HEK293 (cell line): Measurements from ENCODE around the gene LDB2.

Experiments used
- REST ChIP-seq: fragments of 450-650 bp; formaldehyde crosslinking; IDR thresholded peaks from 2 replicates; pipeline ENCODE4 v1.5.1; 2016; ENCODE audit warnings: missing biosample characterization, missing genetic modification characterization
- TCF7L2 ChIP-seq: IDR thresholded peaks from 2 replicates; pipeline ENCODE4 v1.6.1; 2011; ENCODE audit warnings: low read depth, mild to moderate bottlenecking, inconsistent platforms, low read length, moderate library complexity, borderline replicate concordance
- ZBTB26 ChIP-seq: fragments of 450-650 bp; formaldehyde crosslinking; optimal IDR thresholded peaks from 2 replicates; pipeline ENCODE3; 2016; ENCODE audit warnings: missing biosample characterization, mild to moderate bottlenecking, missing genetic modification characterization
- ZNF335 ChIP-seq: fragments of 450-650 bp; formaldehyde crosslinking; conservative IDR thresholded peaks from 2 replicates; pipeline ENCODE4 v1.5.1; 2016; ENCODE audit warnings: missing biosample characterization, missing genetic modification characterization
- ZNF654 ChIP-seq: fragments of 450-650 bp; formaldehyde crosslinking; IDR thresholded peaks from 2 replicates; pipeline ENCODE4 v1.5.1; 2016; ENCODE audit warnings: low read depth, missing biosample characterization, missing genetic modification characterization
- ZNF830 ChIP-seq: fragments of 450-650 bp; IDR thresholded peaks from 2 replicates; pipeline ENCODE4 v1.5.0; 2018; ENCODE audit warnings: missing biosample characterization, missing genetic modification characterization, low read depth, mild to moderate bottlenecking, moderate library complexity
- TF ChIP-seq, protein P1 (sequence below): fragments of 450-650 bp; formaldehyde crosslinking; IDR thresholded peaks from 2 replicates; pipeline ENCODE4 v1.5.1; 2016; ENCODE audit warnings: missing biosample characterization, missing genetic modification characterization
- TF ChIP-seq, protein P2 (sequence below): fragments of 450-650 bp; formaldehyde crosslinking; IDR thresholded peaks from 2 replicates; pipeline ENCODE4 v1.5.1; 2016; ENCODE audit warnings: missing biosample characterization, missing genetic modification characterization

DNA sequence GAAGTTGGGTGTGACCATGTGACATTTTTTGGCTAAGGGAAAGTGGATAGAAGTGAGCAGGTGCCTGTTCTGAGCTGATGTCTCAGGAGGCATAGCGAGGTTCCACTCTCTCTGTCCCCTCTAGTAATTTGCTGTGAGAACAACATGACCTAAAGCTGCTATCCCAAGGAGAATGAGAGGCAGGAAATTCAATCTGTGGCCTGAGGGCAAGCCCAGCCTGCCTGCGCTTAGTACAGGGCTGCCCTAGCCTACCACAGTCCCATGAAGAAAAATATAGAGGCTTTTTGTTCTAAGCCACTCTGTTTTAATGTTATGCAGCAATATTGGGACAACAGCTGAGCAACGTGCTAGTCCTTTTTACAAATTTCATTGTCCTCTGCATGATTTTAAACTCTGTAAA lies 193.1 kb downstream of the LDB2 start:
- TF ChIP-seq TCF7L2 = no peak
- TF ChIP-seq ZNF830 (tag by site-specific recombination) = no peak
- TF ChIP-seq REST (tag by site-specific recombination) = no peak
- TF ChIP-seq, protein P1, sequence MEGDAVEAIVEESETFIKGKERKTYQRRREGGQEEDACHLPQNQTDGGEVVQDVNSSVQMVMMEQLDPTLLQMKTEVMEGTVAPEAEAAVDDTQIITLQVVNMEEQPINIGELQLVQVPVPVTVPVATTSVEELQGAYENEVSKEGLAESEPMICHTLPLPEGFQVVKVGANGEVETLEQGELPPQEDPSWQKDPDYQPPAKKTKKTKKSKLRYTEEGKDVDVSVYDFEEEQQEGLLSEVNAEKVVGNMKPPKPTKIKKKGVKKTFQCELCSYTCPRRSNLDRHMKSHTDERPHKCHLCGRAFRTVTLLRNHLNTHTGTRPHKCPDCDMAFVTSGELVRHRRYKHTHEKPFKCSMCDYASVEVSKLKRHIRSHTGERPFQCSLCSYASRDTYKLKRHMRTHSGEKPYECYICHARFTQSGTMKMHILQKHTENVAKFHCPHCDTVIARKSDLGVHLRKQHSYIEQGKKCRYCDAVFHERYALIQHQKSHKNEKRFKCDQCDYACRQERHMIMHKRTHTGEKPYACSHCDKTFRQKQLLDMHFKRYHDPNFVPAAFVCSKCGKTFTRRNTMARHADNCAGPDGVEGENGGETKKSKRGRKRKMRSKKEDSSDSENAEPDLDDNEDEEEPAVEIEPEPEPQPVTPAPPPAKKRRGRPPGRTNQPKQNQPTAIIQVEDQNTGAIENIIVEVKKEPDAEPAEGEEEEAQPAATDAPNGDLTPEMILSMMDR (tag by site-specific recombination) = no peak
- no peak for TF ChIP-seq ZBTB26 (tag by site-specific recombination)
- no peak for TF ChIP-seq ZNF335 (tag by site-specific recombination)
- TF ChIP-seq, protein P2, sequence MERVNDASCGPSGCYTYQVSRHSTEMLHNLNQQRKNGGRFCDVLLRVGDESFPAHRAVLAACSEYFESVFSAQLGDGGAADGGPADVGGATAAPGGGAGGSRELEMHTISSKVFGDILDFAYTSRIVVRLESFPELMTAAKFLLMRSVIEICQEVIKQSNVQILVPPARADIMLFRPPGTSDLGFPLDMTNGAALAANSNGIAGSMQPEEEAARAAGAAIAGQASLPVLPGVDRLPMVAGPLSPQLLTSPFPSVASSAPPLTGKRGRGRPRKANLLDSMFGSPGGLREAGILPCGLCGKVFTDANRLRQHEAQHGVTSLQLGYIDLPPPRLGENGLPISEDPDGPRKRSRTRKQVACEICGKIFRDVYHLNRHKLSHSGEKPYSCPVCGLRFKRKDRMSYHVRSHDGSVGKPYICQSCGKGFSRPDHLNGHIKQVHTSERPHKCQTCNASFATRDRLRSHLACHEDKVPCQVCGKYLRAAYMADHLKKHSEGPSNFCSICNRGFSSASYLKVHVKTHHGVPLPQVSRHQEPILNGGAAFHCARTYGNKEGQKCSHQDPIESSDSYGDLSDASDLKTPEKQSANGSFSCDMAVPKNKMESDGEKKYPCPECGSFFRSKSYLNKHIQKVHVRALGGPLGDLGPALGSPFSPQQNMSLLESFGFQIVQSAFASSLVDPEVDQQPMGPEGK (tag by site-specific recombination) = no peak
- no peak for TF ChIP-seq ZNF654 (tag by site-specific recombination)
